Measurements from ENCODE around the gene ABCA5.

GRCh38 chr17:69271023-69271422 lies 55.9 kb downstream of the ABCA5 start:
- no peak for TF ChIP-seq CTCF (optimal IDR thresholded peaks at IDR 0.05 in 1 of 3, IDR thresholded peaks at IDR 0.05 in 1 of 3, conservative IDR thresholded peaks at IDR 0.05 in 1 of 3; ENCODE audit: extremely low read depth in 1 of 3, insufficient read depth in 2 of 3, low read length in 3 of 3)
- no peak for TF ChIP-seq EZH2 (IDR thresholded peaks at IDR 0.05; ENCODE audit: low read length)

Measured in keratinocyte (primary cell).